GM13976 (cell line): ENCODE results near the gene GRM5.
"Not testable (repeated sequence)": the region's sequence is repeated elsewhere in the genome, so short reads cannot be mapped to it uniquely, and the experiment has no call there.

Experiments used
- DNase-seq: peaks from one replicate; pipeline ENCODE4 v3.0.0; 2012; ENCODE audit warnings: low spot score
- in situ Hi-C: fragments of 300-500 bp; cut with MboI; formaldehyde crosslinking; loops from one replicate; pipeline ENCODE4 v1.12.0; 2022; ENCODE audit warnings: low sequenced_read_pairs, mixed read lengths, inconsistent platforms; ENCODE audit not compliant: unreplicated experiment
- TF ChIP-seq, protein P1 (sequence below): IDR thresholded peaks from 2 replicates; pipeline ENCODE4 v1.5.1; 2012; ENCODE audit warnings: borderline replicate concordance, mild to moderate bottlenecking; ENCODE audit not compliant: insufficient read depth; ENCODE audit errors: extremely low read depth, missing control alignments, control extremely low read depth

Gene GRM5

DNA sequence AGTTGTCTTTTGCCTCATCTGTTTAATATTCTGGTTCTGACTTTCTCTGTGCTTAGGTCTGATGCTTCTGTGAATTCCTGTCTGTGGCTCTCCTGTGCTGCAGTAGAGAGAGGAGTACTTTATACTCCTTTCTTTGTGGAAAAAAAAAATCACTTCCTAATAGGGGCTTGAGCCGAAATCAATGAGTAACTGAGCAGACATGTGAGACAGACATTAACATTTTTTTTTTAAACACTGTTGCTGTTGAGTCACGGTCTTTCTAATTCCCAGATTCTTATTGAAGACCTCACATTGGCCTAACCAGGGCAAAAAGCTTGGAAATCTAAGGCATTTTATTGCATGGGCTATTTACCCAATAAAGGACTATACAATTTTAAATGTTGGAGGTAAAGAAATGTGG is 86.1 kb downstream of the GRM5 start:
- no peak for DNase-seq
- in situ Hi-C loops: no loop called here
- TF ChIP-seq, protein P1, sequence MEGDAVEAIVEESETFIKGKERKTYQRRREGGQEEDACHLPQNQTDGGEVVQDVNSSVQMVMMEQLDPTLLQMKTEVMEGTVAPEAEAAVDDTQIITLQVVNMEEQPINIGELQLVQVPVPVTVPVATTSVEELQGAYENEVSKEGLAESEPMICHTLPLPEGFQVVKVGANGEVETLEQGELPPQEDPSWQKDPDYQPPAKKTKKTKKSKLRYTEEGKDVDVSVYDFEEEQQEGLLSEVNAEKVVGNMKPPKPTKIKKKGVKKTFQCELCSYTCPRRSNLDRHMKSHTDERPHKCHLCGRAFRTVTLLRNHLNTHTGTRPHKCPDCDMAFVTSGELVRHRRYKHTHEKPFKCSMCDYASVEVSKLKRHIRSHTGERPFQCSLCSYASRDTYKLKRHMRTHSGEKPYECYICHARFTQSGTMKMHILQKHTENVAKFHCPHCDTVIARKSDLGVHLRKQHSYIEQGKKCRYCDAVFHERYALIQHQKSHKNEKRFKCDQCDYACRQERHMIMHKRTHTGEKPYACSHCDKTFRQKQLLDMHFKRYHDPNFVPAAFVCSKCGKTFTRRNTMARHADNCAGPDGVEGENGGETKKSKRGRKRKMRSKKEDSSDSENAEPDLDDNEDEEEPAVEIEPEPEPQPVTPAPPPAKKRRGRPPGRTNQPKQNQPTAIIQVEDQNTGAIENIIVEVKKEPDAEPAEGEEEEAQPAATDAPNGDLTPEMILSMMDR: no peak

DNA sequence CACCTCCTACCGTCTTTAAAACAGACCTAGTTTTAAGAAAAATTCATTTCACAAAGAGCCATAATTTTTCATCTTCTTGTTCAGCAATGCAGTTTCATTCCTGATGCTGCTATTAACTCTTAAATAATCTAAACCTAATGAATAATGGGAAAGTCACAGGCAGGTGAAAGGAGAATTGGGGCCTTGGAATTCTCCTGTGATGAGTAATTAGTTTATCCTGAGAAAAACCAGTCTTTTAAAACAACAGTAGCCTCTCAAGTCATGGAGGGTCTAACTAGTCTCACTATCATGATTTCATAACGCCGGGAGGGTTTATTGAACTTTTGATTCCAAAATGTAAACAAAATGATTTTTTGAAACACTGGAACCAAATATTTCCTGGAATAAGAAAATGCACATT is 86.8 kb downstream of the GRM5 start:
- DNase-seq, in situ Hi-C loops: not testable (repeated sequence)

DNA sequence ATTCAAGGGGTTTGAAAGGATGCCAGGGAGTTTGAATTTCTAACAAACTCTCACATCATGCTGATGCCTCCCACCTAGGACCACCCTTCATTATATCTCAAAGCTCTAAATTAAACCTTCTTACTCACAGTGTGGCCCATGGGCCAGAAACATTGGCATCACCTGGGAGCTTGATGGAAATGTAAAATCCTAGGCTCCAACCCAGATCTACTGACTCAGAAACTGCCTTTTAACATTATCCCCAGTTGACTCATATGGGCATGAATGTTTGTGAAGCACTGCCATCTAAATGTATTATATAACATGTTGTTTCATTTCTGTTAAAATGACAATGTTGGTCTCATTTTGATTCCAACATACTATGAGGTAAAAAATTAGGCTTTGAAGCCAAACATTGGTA is 90.3 kb downstream of the GRM5 start:
- DNase-seq, in situ Hi-C loops: not testable (repeated sequence)

DNA sequence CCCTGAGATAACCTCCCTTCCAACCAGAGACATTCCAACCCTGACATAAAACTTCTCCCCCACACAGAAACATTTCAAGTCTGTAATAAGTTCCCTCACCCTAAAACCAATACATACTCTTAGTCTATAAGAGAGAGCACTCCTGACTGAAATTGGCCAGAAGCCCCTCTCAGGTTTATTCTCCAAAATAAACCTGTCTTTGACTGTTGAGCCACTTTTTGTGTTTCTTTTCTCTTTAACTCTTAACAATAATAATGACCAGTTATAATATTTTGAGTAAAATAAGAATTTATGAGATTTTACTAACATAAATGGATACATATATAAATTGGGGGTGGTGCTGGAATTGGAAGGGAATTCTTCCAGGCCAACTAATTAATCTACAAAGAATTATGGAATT is 93.6 kb downstream of the GRM5 start:
- TF ChIP-seq, protein P1: no peak
- DNase-seq: no peak
- in situ Hi-C loops: no loop called here

DNA sequence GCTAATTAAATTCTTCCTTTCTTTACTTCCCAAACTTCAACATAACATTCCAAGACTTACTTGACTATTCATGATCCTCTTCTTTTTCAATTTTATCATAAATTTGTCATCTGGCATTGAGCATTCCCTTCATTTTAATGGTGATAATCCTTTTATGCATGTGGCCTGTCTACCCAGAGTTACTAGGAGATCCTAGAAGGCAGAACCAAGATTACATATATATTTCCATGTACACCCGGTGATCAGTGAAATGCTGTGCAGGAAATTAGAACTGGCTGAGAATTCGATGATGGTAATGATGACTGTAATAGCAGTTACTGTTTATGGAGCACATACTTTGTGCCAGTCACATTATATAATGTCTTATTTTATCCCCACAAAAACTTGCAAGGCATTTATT is 104.2 kb downstream of the GRM5 start:
- DNase-seq, in situ Hi-C loops: not testable (repeated sequence)

DNA sequence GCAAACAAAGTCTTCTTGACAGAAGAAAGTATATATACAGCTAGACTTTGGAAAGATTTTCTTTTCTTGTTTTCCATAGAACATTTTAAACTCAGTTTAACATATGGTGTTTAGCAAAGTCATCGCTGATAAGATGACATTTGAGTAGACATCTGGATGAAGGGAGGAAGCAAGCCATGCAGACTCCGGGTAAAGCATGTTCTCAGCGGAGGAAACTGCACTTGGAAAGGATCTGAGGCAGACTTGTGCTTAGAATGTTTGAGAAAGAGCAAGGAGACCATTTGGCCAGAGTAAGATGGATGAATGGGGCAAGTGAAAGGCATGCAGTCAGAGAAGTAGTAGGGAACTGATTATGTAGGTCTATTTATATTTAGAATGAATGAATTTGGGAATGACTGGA is 105.9 kb downstream of the GRM5 start:
- DNase-seq, in situ Hi-C loops: not testable (repeated sequence)

DNA sequence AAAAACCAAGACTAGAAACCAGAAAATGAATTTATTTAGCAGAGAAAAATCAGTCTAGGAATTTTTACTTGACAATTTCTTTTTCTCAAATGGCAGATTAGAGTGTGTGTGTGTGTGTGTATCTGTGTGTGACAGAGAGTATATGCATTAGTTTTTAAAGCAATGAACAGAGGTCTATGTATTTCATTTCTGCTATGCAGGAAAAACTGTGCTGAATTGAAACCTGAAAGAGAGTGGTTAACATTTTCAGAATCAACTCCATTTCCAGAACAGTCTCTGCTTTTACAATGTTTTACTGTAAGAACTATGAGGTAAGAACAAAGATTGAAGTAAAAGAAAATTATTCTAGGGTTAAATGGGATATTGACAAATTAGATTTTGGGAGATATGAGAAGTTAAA is 114.8 kb downstream of the GRM5 start:
- in situ Hi-C loops: no loop called here
- TF ChIP-seq, protein P1: no peak
- no peak for DNase-seq

DNA sequence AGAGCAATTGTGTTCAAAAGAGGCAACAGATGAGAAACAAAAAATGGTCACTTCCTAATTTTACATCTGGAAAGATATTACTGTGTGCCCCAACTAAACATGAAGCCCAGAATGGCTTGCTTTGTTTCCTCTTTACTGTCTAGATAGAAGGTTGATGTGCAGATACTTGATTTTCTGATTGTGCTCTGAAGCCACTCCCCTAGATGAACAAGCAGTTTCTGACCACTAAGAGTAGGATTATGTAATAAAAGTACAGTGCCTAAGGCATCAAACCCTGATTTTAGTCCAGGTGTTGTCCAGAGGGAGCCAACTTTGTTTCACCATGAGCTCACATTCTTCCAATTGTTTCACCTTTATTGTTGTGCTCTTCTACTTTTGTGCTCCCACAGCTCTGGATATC is 116.9 kb downstream of the GRM5 start:
- DNase-seq, in situ Hi-C loops: not testable (repeated sequence)

DNA sequence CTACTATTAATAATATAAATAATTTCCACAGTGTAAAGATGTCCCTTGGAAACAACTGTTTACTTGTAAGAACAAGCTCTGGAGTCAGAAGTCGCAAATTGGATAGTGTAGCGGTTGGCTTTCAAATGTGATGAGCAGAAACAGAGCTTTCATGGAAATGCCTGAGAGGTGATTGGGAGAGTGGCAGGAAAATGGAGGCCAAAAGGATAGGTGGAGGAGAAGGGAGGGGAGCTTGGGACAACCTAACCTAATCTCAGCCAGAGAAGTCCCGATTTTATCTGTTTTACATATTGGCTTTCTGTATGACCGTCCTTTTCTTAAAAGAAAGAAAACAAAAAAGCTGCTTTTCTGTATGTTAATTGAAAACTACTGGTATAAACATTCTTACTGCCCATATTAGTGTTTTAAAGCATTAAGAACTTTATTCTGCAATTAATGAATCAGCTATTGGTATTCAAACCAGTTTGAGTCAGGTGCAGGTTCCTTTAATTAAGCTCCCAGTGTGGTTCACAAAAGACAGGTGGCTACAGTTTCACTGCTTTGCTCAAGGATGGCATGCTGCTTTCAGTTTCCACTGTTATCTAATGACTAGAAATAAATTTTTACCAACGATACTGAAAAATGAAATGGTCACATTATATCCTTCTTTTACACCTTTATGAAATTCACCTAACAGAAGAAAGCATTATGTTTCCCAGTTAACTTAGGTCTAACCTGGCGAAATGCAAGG is 117.8 kb downstream of the GRM5 start:
- in situ Hi-C loops: not testable (repeated sequence)

DNA sequence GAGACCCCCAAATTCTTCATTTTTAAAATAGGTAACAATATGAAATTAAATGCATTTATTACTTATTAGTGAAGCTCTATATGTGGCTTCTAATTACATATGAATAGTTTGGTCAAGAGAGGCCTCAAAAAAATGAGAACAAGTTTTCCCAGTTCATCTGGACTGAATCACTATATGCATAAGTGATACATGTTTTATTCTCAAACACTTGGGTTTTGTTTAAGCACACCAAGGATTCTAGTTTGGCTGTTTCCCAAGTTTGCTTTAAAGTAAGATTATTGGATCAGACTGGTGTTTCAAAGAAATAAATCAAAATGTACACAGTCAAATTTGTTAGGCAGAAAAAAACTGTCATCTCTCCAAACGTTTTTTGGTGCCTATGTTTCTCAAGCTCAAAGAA is 136.1 kb downstream of the GRM5 start:
- DNase-seq, in situ Hi-C loops: not testable (repeated sequence)

More for the DNA sequence above, 117.8 kb downstream of the GRM5 start:
- not testable (repeated sequence) for DNase-seq

DNA sequence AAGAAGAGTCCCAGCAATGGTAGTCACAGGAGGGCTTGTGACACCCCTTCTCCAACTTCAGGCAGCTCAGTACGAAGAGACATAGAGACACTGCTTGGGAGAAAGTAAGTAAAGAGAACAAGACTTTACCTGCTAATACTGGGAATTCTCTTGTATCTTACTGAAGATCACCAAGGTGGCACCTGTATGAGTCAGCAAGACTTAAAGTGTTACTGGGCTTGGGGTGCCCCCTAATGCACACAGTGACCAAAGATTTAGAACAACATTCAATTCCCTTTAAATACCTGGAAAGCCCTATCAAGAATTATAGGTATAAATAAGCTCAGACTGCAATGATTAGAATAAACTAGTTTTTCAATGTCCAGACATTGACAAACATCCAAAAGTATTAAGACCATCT is 148.7 kb downstream of the GRM5 start:
- DNase-seq, in situ Hi-C loops: not testable (repeated sequence)
